Measurements from ENCODE around the gene OR10A6.

The OR10A6 gene

DNA sequence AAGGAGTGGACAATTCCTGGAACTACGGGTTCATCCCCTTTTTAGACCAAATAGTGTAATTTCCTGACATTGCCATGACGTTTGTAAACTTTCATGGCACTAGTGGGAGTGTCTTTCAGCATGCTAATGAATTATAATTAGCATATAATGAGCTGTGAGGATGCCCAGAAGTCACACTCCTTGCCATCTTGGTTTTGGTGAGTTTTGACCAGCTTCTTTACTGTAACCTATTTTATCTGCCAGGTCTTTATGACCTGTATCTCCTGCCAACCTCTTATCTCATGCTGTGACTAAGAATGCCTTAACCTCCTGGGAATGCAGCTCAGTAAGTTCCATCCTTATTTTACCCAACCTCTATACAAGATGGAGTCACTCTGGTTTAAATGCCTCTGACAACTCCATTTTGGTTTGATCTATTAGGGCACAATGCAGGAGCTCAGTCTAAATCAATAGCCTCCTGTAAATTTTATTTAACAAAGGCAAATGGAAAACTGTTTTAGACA, 20.7 kb downstream of the OR10A6 start:
- DNase-seq: no peak

DNA sequence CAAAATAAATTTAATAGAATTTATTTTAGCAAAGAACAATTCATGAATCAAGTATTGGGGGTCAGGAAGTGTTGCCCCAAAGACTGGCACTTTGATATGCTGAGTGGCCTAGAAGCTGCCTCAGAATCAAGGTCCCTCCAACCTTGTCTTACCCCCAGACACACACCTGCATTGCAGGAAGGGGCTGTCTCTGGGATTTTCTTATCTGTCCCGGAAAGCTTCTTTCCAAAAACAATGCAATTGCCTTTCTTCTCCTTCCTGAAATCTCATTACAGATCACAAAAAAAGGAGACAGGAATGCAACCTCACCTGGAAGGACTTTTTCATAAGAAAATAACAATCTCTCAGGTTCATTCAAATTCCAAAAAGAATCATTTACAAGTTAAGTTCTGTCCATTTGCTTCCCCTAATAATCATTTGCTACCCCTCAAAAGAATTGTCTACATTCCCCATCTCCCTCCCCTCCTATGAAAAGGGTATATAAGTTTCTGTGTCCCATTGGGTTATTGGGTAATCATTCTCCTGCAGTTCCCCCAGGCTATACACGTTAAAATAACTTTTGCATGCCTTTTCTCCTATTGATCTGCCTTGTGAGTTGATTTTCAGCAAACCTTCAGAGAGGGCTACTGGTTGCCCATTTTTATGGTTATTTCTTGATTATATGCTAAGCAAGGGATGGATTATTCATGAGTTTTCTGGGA, 21.3 kb downstream of the OR10A6 start:
- DNase-seq: no peak

DNA sequence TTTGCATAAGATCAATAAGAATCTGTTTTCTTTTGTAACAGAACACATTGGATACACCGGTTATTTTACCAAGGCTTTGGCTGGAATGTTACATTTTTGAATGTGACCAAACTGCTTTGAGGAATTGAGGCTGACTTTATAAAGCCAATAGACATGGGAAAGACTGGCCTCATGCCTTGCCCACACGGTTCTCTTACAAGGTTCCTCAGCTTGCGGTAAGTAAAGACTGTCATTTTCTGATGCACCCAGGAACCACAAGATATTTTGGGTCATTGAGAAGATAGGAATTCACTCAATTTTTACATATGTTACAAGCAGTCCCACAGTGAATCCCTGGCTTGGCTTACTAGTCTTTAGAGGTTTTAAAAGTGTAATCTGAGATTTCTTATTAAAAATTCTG, 23.9 kb downstream of the OR10A6 start:
- no peak for DNase-seq

DNA sequence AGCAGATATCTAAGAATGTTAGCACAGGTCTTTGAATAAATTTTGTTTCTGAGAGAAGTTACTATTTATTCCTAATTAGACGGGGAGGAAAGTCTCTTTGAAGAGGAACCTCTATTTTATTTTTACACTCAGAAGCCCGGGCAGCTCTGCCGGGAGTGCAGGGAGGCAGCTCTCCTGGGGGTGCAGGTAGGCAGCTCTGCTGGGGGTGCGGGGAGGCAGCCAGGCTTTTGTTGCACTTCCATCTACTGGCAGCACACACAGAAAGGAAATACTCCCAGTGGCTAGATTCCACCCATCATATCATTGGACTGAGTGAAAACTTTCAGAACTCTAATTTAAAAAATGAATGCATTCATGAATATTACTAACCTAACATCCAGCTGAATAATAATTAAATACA, 24.6 kb downstream of the OR10A6 start:
- no peak for DNase-seq

DNA sequence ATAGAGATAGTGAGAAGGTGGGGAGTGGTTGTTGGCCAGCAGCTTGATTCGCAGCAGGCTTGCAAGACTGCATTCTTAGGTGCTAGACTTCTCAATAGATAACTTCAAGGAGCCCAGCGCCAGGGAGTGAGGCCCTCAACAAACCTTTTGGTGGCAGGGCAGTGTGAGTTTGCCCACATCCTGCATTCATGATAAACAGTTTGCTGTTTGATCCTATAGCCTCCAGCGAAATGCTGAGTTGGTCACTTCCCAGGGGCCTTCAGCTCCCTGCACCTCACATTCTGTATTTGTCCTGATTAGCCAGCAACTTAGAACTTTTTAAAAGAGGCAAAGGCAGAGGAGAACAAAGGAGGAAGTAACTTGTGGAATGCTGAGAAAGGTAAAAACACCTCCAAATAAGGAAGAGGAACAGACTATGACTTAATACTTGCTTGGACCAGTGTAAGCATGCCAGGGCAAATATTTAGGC, 25.1 kb downstream of the OR10A6 start:
- DNase-seq: no peak

DNA sequence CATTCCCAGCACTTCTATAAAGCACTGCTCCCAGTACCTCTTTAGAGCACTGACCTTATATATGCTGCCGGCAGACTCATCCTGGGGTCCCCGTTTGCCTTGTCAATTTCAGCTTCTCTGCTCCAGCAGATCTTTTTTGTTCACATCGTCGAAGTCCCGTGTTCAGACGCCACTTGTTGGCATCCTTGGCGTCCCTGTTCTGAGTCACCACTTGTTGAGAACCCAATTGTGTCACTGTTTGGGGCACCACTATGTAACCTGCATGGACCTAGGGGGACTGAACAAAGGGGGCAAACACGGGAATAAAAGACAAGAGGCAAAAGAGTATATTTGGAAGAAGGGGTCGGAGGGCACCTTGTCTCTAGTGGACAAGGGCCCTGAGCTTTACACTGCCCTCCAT, 25.5 kb downstream of the OR10A6 start:
- DNase-seq: no peak

DNA sequence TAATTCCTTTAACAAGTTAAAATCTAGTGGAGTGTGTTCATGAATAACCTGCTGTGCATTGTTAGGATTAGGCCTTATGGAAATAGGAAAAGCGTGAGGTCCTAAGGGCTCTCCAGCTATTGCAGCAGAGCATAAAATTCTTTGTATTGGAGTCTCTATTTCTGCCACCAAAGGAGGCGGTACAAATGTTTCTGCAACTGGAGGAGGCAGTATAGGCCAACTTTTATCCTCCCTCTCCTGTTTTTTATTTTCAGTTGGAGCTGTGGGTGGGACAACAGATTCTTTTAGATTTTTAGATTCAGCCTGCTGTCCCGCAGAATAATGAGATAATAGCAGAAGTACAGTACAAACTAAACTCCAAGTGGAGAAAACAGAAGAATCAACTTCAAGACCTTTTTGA, 26.2 kb downstream of the OR10A6 start:
- DNase-seq: no peak

DNA sequence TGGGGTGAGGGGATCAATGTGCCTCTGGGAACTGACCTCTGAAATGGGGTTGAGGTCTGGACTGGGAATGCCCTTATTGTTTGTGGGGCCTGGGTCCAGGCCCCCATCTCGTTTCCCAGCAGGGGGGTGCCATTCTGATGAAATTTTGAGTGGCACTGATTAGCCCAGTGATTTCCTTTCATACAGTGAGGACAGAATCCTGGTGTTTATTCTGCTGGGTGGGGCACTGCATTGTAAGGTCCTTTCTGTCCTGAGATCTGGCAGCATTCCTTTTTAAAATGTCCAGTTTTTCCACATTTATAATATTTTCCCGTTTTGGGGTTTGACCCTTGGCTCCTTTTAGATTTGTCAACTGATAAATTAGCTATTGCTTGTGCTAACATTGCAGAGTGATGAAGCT, 27.1 kb downstream of the OR10A6 start:
- DNase-seq: no peak

DNA sequence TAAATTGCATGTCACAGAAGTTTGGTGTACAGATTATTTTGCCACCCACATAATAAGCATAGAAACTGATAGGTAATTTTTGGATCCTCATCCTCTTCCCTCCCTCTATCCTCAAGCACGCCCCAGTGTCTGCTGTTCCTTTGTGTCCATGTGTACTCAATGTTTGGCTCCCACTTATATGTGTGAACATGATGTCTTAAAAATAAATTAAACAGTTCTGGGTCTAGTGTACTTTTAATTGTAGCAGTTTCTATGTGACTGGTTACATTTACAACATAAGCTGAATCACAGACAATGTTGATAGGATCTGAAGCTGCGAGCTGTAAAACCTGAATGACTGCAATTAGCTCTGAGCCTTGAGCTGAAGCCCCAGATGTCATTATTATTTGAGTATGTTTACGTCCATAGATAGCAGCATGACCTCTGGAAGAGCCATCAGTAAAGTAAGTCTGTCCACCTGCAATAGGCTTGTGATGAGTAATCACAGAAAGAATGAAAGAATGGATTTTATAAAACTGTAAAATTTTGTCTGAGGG, 29.7 kb downstream of the OR10A6 start:
- peak in 1 of 56 donors; percentile 14 for DNase-seq

DNA sequence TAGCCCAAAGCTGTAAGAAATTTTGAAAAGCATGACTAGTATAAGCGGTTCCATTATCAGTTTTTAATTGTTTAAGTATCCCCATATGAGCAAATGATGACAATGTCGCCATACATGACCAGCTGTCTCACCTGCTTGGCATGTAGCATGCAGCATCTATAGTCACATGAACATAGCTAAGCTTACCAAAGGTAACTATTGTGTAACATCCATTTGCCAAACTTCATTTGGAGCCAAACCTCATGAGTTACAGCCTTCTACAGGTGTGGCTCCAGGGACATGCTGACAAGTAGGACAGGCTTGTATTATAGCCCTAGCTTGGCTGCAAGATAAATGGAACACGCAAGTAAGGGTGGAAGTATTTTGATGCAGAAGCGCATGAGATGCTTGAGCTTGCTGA, 30.4 kb downstream of the OR10A6 start:
- no peak for DNase-seq

DNA sequence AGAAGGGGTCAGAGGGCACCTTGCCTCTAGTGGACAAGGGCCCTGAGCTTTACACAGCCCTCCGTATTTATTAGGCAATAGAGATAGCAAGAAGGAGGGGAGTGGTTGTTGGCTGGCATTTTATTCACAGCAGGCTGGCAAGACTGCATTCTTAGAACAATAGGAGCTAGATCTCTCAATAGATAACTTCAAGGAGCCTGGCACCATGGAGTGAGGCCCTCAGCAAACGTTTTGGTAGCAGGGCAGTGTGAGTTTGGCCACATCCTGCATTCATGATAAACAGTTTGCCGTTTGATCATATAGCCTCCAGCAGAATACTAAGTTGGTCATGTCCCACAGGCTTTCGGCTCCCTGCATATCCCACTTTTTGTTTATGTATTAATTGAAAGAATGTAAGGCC, 31.6 kb downstream of the OR10A6 start:
- DNase-seq: no peak

DNA sequence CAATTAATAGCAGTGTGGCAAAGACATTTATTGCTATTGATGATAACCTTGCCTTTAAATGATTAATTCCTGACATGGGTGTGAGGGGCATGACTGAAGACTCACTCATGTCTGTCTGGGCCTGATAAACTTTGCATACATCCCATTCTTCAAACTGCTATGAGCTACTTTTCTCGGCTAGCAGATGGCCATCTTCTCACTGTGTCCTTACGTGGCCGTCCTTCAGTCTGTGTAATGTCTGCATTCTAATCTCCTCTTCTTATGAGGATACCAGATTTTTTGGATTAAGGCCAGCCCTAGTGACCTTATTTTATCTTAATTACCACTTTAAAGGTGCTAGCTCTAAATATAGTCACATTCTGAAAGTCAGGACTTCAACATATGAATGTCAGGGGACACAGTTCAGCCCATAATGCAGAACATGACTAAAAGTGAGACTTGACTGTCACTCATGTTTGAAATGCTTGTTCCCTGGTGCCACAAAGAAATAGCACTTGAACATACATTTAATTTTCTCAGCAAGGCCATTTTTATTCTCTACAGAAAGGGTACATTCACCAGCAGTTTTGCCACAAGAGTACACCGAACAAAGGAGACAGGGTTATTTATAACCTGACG, 32.3 kb downstream of the OR10A6 start:
- DNase-seq: no peak

DNA sequence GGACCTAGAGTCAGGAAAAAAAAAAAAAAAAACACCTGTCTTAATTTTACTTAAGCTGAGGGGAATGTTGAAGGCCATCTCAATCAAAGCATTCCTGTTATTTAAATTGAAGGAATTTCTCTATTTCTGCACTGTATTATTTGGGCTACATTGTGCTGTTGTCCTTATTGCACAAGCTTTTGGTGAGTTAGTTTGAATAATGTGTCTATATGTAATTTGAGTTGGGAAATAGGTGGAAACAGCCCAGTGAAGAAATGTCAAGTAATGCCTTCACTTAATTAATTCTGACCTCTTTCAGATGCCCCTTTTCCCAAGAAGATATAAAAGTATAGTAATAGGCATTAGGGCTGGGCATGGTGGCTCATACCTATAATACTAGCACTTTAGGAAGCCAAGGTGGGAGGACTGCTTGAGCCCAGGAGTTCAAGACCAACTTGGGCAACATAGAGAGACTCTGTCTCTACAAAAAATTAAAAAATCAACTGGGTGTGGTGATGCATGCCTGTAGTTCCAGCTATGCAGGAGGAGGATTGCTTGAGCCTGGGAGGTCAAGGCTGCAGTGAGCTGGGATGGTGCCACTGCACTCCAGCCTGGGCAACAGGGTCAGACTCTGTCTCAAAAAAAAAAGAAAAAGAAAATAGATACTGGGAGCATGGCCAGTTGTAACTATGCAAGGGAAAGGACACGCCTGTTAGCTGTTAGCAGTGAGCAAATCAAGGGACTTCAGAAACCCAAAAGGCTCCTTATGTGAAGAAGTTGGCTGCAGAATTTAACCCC, 34.9 kb downstream of the OR10A6 start:
- no peak for DNase-seq

DNA sequence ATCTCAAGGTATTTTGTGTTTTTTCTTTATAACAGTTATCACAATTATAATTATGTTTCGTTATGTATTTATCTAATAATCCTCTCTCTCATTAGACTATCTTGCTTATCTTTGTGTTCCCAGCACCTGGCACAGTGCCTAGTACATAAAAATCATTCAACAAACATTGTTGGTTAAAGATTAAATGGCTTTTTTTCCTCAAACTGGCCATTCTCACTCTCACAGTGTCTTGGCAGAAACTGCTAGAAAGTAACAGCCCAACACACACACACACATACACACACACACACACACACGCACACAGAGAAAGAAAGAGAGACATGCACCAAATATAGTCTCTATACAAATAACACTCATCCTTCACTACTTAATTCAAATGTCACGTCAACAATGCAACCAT, 36.8 kb downstream of the OR10A6 start:
- no peak for DNase-seq

DNA sequence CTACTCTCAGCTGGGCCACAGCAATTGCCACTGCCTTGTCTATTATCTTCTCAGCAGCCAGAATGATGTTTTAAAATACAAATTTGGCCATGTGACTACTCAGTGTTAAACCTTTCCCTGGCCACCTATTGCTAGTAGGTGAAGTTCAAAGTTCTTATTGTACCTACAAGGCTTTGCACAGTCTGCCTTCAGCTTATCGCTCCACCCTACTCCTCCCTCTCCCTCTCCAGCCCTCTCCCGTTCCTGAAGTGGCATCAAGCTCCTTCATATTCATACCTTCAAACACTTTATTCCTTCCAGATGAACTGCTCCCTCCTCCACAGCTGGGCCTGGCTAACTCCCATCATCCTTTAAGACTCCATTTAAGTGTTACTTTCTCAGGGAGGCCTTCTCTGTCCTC, 37.3 kb downstream of the OR10A6 start:
- no peak for DNase-seq

DNA sequence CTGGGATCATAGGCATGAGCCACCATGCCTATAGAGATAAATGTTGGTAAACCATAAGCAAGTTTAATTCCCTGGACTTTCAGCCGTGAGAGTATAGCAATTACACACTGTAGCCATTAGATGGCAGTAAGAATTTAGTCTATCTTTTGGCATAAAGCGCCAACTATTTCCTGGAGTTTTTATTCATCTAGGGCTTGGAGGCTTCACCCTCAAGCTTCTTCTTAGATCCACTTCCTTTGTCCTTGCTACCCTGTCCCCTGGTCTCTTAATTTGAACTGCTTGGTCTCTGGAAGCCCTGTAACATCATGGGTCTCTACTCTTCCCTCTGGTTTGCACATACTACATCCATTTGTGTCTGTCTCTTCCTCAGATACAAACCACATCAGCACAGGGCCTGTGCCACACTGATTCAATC, 38.2 kb downstream of the OR10A6 start:
- peak in 4 of 56 donors; percentile 4 to 31 (median 10) for DNase-seq

DNA sequence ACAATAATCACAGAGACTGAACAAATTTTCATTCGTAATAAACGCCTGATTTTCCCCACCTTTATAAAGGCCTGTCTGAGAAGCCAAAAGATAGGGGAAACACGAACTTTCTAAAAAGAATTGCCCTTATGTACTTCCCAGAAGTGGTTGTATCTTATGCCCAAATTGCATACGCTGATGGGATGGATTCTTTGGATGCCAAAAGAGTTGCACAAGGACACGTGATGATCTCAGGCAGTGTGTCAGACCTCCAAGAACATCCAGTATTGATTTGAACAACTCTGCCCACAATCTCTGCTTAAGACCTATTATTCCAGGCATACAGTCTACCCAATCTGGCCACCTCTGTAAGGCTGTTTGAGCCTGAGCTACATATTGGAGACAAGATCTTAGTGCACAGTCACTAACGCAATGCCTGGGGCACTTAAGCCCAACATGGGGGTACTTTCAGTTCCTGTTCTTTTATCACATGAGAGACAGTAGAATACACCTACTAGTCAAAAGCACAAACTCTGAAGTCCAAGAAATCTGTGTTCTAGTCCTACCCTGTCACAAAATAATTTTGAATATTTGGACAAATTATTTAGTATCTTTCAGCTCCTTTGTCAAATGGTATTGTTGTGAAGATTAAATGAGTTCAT, 38.9 kb downstream of the OR10A6 start:
- DNase-seq: no peak

DNA sequence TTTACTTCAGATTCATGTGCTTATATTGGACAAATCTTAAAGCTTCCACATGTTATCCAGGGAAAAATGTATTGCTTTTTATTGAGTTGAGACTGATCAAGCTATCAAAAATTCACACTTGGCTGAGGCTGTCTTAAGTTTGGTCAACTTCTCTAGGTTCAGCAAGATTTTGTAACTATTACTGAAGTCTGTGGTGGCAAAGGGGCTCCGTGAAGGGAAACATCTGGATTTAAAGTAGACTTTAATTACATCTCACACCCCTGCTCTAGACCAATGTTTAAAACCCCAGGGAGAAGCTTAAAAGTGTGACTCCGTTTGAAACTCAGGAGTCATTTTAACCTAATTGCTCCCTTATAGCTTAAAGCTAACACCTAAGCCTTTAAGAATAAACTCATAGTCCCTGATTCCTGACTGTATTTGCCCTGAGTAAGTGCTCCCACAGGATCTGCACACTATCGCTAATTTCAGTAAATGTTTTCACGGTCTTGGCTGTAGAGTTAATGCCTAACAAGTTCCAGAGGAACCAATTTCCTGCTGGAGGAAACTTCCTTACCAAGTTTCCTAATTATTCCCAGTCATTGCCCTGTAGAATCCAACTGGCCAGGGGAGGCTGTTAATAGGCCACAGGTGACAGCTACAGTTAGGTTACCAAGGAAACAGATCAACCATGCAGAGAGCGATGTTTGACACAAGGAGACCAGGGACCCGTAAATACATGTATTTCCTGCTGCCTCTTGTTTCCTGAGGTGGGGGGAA, 40.5 kb downstream of the OR10A6 start:
- DNase-seq: no peak

DNA sequence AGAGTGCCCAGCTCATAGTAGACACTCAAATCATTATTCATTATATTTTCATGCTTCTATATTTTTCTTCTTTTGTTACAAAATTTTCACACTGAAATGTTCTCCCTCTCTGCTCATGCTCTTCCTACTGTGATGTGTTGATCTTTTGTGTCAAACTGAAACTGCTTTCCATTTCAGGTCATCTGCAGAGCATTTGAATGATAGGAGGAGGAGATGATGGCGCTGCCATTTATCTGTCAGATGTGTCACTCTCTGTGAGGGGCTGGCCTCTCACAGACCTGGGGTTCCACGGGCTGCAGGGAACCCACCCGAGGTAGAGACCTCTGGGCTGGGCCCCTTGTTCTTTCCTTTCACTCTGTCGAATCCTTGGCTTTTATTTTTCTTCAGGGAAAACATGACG, 41.1 kb downstream of the OR10A6 start:
- DNase-seq: no peak

DNA sequence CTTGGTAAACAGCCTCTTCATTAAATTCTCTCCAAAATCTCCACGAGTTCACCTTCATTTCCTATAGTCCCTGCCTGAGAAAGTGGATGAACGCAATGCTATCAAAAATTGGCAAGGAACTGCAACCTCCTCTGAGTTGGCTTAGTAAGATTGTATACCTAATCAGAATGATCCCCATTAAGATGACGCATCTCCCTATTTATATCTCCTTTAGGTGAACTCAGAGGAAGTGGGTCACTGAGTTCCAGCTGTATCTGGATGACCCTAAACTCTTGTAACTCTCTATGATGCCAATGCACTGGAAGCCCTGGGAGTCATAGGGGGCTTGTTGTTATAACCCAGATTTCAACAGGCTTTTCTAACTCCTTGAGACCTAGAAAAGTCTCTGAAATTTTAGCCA, 48.2 kb downstream of the OR10A6 start:
- no peak for DNase-seq

Data from amygdala (tissue), 56 donors.